ENCODE results near the gene MDP1.

GRCh38 chr14:24190416-24190815, 25.4 kb downstream of the MDP1 start:
- TF ChIP-seq CTCF (IDR thresholded peaks at IDR 0.05): no peak
- TF ChIP-seq ZFX (IDR thresholded peaks at IDR 0.05; ENCODE audit: borderline replicate concordance): no peak
